NCI-H345 treated with DMSO at 0.1 percent for 48 hours (cell line): Measurements from ENCODE around the gene ALS2CL.

Experiments used
- DNase-seq: peaks from one replicate; lab custom pipeline; 2025; ENCODE audit not compliant: unreplicated experiment; lab: John Stamatoyannopoulos, UW

ALS2CL gene

DNA sequence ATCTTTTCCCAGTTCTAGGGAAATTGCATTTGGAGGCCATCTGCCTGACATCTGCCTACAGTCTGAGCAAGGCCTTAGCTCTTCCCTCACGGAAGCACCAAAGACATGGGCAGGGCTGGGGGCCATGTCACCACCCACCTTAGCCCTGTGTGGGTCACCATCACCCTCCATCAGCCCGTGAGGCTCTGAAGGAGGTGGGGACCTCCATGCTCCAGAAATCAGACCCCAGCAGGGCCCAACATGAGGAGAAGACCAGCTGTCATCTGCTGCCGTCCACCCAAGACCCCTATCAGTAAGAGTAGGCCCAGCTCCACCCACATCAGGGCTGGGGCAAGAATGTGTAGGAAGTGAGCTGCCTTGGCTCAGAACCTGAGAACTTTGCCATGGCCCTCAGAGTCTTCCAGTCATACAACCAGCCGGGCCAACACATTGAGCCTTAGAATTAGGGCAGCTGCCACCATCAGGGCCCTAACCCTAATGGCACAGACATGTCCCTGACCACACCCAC lies 9.6 kb upstream of the ALS2CL start:
- no peak for DNase-seq

DNA sequence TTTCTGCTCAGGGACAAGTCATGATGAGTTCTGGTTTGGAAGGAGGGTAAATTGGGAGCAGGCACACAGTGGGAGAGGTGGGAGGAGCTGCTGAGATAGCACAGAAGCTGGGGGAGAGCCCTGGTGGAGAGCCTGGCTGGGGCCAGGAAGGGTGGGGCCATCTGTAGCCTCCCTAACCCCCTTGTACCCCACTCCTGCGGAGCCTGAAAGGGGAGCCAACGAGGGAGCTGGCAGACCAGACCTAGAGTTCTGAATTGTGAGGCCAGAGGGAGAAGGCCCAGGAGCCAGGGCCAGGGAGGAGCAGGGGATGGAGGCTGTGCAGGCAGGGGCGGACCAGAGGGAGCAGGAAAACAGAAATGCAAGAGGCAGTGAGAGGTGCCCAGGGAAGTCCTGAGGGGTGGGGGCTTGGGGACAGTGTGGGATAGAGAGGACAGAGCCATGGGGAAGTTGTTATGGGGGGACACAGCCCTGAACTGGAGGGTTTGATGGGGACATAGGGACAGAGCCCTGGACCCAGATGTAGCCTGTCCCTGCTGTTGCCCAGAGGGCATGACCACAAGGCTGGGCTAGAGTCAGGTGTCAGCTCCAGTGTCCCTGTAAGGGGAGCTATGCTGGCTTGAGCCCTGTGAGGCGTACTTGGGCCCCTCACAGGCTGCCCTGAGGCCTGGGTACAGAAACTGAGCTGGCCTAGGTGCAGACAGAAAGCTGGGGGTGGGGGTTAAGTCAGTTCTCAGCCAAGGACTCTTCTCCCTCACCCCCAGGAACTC lies 8.9 kb upstream of the ALS2CL start:
- no peak for DNase-seq

GRCh38 chr3:46701181-46701939 lies 7.9 kb upstream of the ALS2CL start, which contains the start of gene TMIE:
TMIE (plus strand) TSS chr3:46701392; CDS start chr3:46701488, 96 bp downstream.
- no peak for DNase-seq

DNA sequence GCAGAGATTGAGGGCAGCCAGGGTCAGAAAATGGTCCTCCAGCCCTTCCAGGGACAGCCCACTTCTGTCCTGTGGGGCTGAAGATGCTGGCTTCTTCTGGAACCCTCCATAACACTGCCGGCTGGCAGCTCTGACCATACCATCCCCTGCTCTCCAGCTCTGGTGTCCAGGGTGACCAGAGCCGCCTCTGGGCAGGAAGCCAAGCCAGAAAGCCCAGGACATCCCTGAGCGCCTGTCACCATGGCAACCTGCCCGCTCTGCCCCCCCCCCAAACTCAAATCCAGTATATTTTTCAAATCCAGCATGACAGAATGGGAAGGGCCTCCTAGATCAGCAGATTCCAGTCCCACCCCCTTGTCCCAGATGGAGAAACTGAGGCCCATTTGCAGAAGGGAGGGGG lies 7.3 kb upstream of the ALS2CL start:
- no peak for DNase-seq

GRCh38 chr3:46699676-46700523 lies 6.4 kb upstream of the ALS2CL start:
- no peak for DNase-seq

GRCh38 chr3:46695962-46696894 lies 2.7 kb upstream of the ALS2CL start:
- no peak for DNase-seq

DNA sequence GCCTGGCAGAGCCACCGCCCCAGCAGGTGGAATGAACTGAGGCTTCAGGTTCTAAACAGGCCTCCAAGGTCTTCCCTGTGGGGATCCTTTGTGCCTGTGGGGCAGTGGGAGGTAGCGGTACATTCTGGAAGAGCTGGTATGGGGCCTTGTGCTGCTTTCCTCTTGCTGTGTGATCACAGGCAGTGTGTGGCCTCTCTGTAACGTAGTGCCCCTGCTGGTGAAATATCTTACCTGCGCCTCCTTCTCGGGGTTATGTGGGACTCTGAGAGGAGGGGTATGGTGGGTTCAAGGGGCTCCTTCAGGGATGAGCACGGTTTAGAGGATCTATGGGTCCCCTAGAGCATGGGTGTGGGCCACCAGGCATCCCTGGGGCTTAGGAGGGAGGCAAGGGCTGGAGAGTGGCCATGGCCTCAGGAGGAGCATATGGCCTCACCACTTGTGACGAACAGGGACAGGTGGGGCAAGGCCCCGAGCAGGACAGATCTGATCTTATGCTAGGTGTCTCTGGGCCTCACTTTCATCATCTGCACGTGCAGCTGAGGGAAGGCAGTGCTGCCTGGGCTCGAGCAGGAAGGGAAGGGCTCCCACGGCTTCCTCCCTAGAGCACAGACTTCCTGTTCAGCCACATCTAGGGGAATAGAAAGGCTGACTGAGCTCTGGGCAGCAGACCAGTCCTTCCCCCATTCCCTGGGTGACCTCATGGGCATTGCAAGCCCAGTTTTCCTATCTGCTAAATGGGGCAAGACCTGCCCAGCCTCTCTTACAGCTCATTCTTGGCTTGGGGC lies 1.9 kb upstream of the ALS2CL start:
- no peak for DNase-seq

- no peak for DNase-seq
These were observed 1.0 kb upstream of the ALS2CL start for GRCh38 chr3:46694520-46694919.

DNA sequence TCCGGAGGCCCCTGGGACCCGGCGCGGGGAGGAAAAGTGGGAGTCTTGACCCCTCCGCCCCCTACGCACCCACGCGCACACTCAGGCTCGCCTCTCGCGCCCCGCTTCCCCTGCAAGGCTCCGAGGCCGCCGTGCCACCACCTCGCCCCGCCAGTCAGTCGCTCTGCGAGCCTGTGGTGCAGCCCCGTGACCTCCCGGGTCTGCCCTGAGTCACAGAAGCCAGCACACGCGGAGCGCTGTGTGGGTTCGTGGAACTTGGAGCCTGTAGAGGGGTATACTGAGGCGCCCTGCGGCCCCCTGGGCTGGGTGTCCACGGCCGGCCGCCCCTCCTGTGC lies 380 bp upstream of the ALS2CL start:
- DNase-seq: no peak

- no peak for DNase-seq
These were observed 901 bp downstream of the ALS2CL start for GRCh38 chr3:46692566-46692990.

DNA sequence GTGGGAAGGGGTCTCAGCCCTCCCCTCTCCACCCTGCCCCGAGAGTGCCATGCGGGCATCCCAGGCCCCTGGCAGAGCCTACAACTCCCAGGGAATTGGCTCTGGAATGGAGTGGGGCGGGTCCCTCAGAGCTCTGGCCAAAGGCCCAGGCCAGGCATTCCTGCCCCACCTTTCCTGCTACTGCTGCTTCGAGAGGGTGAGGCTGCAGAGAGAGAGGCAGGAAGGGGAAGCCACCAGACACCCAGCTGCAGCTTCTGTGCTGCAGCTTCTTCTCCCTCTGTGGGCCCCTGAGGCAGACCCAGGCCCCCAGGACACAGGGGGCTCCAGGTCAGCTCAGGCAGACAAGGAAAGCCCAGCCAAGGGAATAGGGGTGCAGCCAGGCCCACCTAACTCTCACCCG lies 2.7 kb downstream of the ALS2CL start:
- no peak for DNase-seq

GRCh38 chr3:46685446-46685845 lies 8.0 kb downstream of the ALS2CL start:
- DNase-seq: no peak

DNA sequence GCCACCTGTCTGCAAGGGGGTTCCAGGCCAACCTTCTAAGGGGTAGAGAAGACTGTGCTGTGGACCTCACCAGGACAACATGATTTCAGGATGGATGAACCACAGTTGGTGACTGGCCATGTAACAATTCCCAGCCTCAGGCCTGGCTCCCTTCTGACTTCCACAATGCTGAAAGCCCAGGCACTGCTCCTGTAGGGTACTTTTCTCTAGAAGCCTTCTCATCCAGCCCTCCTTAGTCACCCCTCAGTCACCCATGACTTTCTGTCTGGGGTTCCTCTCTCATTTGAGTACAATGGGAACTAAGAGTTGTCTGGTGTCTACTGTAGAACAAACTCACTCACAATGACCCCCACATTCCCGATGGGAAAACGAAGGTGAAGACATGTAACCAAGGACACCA lies 8.6 kb downstream of the ALS2CL start:
- DNase-seq: no peak

GRCh38 chr3:46682974-46683373 lies 10.5 kb downstream of the ALS2CL start:
- DNase-seq: no peak

- no peak for DNase-seq
These were observed 11.5 kb downstream of the ALS2CL start for GRCh38 chr3:46681856-46682540.

DNA sequence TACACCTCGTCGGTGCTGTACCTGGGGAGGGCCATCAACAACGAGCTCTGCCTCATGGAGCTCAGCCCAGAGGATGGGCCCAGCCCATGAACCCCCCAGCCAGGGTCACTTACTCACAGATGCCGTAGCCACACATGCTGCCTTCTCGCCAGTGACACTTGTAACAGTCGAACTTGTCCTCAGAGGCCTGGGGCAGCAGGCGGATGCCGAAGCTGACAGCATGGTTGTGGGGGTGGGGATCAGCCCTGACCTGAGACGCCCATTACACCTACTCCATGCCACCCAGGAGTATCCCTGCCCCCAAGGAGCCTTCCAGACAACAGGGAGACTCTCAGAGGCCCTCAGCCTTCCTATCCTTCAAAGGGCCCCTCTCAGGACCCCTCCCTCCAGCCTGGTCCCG lies 12.1 kb downstream of the ALS2CL start:
- DNase-seq: no peak

DNA sequence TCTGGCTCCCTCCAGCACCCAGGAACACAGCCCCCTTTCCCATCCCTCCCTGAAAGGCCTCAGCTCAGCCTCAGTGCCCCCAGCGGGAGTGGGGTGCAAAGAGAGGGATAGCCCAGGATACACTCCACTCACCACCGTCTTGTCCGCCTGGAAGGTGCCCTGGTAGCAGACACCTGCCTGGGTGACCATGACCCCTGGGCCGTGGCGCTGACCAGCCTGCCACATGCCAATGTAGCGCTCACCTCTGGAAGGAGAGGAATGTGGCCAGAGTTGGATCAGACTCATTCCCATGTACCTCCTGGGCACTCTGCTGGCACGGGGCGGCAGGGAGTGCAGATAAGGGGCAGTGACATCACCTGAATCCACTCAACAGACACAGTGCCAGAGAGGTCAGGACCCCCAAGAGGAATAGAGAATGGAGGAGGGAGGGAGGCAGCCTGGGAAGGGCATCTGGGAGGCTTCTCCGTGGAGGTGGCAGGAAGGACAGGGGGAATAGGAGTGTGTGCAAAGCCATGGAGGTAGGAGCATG lies 13.1 kb downstream of the ALS2CL start:
- DNase-seq: no peak

- DNase-seq: no peak
These were observed 13.8 kb downstream of the ALS2CL start for GRCh38 chr3:46679681-46680080.

GRCh38 chr3:46678280-46678679 lies 15.2 kb downstream of the ALS2CL start:
- no peak for DNase-seq
